Common myeloid progenitor, CD34-positive (primary cell): ENCODE results near the gene SLC13A1. TPM values are rescaled to one million over a fixed set of nuclear protein-coding genes. Genes with fewer than 3 reads are reported as not detected.

Source experiments
- CTCF ChIA-PET: fragments of 350-600 bp; sonication (Branson Sonifier 250); formaldehyde crosslinking; loops from one replicate; lab custom pipeline; 2021; ENCODE audit warnings: antibody characterized with exemption; lab: Charles Lee
- POLR2A ChIA-PET: fragments of 350-600 bp; sonication (Branson Sonifier 250); formaldehyde crosslinking; loops from one replicate; lab custom pipeline; 2021; ENCODE audit warnings: antibody characterized with exemption; lab: Charles Lee
- DNase-seq, 3 donors: peaks; one replicate each; pipeline versions ENCODE4 v3.0.0 to v3.0.0-alpha.2; 2013
- H3K27ac ChIP-seq, 2 experiments: 1 replicate in 1 of 2; 2 replicates in 1 of 2; pipeline ENCODE4 v1.7.0; 2013; ENCODE audit warnings: inconsistent platforms in 2 of 2, low read length in 2 of 2, mild to moderate bottlenecking in 2 of 2, low read depth in 1 of 2, moderate library complexity in 1 of 2; ENCODE audit not compliant: severe bottlenecking in 2 of 2, insufficient read depth in 1 of 2, poor library complexity in 1 of 2
- H3K27me3 ChIP-seq, 5 experiments: replicated peaks in 2 of 5; 1 replicate in 3 of 5; 2 replicates in 2 of 5; pipeline versions ENCODE4 v1.6.1 to v1.7.0; 2013; ENCODE audit warnings: low read length in 4 of 5, mild to moderate bottlenecking in 2 of 5, moderate library complexity in 2 of 5, inconsistent platforms in 1 of 5; ENCODE audit not compliant: insufficient read depth in 5 of 5, control insufficient read depth in 4 of 5
- H3K36me3 ChIP-seq, 4 experiments: 1 replicate in 2 of 4; 2 replicates in 2 of 4; pipeline versions ENCODE4 v1.6.1 to v1.7.0; 2013; ENCODE audit warnings: low read length in 3 of 4, control low read depth in 1 of 4, mild to moderate bottlenecking in 1 of 4; ENCODE audit not compliant: control insufficient read depth in 4 of 4, insufficient read depth in 4 of 4
- H3K4me1 ChIP-seq, 4 experiments: 1 replicate in 3 of 4; 2 replicates in 1 of 4; pipeline versions ENCODE4 v1.6.1 to v1.7.1; 2013; ENCODE audit warnings: low read length in 3 of 4, mild to moderate bottlenecking in 3 of 4, control low read depth in 1 of 4, inconsistent platforms in 1 of 4, moderate library complexity in 1 of 4; ENCODE audit not compliant: control insufficient read depth in 4 of 4, insufficient read depth in 4 of 4; ENCODE audit errors: control extremely low read depth in 1 of 4
- H3K4me3 ChIP-seq, 7 experiments: 1 replicate in 4 of 7; 2 replicates in 3 of 7; pipeline versions ENCODE4 v1.5.1 to v1.7.0; 2013; ENCODE audit warnings: mild to moderate bottlenecking in 7 of 7, low read length in 6 of 7, moderate library complexity in 6 of 7, inconsistent platforms in 2 of 7, low read depth in 2 of 7, control low read depth in 1 of 7; ENCODE audit not compliant: insufficient read depth in 4 of 7, control insufficient read depth in 1 of 7; ENCODE audit errors: extremely low read depth in 1 of 7
- H3K9me3 ChIP-seq, 5 experiments: 1 replicate in 4 of 5; 2 replicates in 1 of 5; pipeline versions ENCODE4 v1.6.1 to v1.7.1; 2013; ENCODE audit warnings: low read length in 4 of 5, mild to moderate bottlenecking in 2 of 5, inconsistent platforms in 1 of 5, low read depth in 1 of 5, moderate library complexity in 1 of 5; ENCODE audit not compliant: control insufficient read depth in 4 of 5, insufficient read depth in 2 of 5; ENCODE audit errors: control extremely low read depth in 1 of 5
- WGBS: methylation state at CpG from one replicate; pipeline ENCODE4 v1.1.5; 2013; ENCODE audit not compliant: insufficient coverage; 5-methylcytosine and 5-hydroxymethylcytosine counted together
- polyA plus RNA-seq: library from polyadenylated mRNA; unstranded; fragments of 120-200 nt; gene quantifications from one replicate; pipeline ENCODE4 v1.2.1, GENCODE V29; 2013

Gene SLC13A1, protein sequence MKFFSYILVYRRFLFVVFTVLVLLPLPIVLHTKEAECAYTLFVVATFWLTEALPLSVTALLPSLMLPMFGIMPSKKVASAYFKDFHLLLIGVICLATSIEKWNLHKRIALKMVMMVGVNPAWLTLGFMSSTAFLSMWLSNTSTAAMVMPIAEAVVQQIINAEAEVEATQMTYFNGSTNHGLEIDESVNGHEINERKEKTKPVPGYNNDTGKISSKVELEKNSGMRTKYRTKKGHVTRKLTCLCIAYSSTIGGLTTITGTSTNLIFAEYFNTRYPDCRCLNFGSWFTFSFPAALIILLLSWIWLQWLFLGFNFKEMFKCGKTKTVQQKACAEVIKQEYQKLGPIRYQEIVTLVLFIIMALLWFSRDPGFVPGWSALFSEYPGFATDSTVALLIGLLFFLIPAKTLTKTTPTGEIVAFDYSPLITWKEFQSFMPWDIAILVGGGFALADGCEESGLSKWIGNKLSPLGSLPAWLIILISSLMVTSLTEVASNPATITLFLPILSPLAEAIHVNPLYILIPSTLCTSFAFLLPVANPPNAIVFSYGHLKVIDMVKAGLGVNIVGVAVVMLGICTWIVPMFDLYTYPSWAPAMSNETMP
- polyA plus RNA-seq = not detected

DNA sequence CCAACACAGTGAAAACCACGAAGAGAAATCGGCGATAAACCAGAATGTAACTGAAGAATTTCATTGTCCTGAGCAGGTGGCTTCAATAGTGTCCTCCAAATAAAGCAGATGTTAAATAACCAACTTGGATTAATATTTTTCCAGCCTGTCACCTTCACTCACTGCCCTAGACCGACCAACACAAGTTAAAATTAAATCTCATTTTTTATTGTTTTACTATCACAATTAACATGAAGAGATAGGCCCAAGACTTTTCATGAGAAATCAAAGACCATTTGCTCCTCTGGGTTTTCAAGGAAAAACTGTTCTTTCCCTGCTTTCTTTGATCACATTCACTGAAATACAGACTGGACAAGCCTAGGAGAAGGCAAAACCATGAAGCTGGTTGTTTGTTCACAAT lies at the start of gene SLC13A1:
SLC13A1 (minus strand) TSS at position 87 of the 400 bp plus-strand sequence; CDS start at position 64, 23 bp downstream.
- no peak within 1 kb of the TSS for H3K4me3 ChIP-seq
- 83% methylated on average over 1 of the region's 4 CpGs for WGBS
- H3K9me3 ChIP-seq = no peaks in the 10 kb centered on the region
- DNase-seq = no peak
- POLR2A ChIA-PET = no interaction called here
- CTCF ChIA-PET = no interaction called here
- no peak within 1 kb of the TSS for H3K27ac ChIP-seq
- no peaks in the 10 kb centered on the region for H3K27me3 ChIP-seq
- H3K36me3 ChIP-seq = no peaks in the 10 kb centered on the region
- H3K4me1 ChIP-seq = no peaks in the 10 kb centered on the region

DNA sequence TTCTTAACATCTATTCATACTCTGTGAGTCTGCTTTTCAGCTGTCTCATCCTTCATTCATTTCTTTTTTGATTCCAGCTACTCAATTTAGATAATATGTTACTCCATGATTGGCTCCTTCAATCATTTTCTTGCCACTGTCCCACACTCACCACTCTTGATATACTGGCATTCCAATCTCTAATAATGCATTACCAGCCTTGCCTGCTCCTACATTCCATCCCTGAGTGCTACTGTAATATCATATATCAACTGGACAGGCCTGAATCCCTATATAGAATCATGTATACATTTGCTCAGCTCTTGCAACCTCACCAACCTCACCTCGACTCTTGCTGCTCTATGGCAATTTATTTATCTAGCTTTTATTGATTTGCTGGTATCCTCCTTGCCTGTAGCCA lies 45.0 kb upstream of the SLC13A1 start:
- H3K27me3 ChIP-seq = no peaks in the 10 kb centered on the region
- H3K36me3 ChIP-seq = no peaks in the 10 kb centered on the region
- 100% methylated on average over 1 of the region's 1 CpG for WGBS
- H3K27ac ChIP-seq = no peak overlapping the region
- no peaks in the 10 kb centered on the region for H3K9me3 ChIP-seq
- no peak for DNase-seq
- no peak overlapping the region for H3K4me3 ChIP-seq
- CTCF ChIA-PET = no interaction called here
- POLR2A ChIA-PET = no interaction called here
- H3K4me1 ChIP-seq = no peaks in the 10 kb centered on the region

DNA sequence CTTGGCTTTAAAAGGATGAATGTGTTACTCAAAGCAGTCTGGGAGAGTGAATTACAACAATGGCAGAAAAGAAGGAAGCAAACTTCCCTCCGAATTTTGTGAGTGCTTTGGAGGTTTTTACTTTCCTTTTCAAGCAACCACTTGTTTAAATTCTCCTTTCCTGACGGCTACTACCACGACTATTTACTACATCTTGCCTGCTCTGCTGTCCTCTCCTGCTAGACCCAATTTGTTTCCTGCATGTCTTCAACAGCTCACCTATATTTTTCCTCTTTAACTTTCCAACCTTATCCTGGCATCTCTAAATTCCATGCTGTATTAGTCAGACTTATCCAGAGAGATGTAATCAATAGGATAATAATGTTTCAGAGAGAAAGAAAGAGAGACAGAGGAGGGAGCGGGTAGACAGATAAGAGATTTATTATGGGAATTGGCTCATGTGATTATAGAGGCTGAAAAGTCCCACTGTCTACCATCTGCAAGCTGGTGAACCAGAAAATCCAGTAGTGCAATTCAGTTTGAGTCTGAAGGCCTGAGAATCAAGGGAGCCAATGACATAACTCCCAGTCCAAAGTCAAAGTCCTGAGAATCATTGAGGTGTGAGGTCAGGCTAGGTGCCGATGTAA lies 42.8 kb upstream of the SLC13A1 start:
- no peak for DNase-seq
- WGBS = 50% methylated on average over 4 of the region's 5 CpGs
- ChIA-PET POLR2A (no interaction called here), CTCF (no interaction called here)
- no peaks in the 10 kb centered on the region for H3K27me3 ChIP-seq
- no peak overlapping the region for H3K4me3 ChIP-seq
- no peak overlapping the region for H3K27ac ChIP-seq
- no peaks in the 10 kb centered on the region for H3K4me1 ChIP-seq
- H3K9me3 ChIP-seq = no peaks in the 10 kb centered on the region
- no peaks in the 10 kb centered on the region for H3K36me3 ChIP-seq

DNA sequence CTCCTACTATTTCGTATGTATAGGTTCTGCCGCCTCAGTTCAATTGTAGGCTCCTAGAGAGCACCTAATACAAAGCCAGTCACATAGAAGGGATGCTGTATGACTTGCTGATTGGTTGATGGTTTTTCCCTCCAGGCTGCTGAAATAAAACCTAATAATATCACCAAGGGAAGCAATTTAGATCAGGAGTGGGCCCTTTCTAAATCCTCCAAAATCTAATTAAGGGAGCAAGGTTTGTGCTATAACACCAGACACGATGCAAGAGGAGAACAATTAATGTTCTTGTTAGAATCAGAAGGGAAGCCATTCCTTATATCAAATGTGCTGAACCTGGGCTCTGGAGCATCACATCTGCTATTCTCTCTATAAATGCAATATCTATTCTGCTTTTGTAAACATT lies 42.0 kb upstream of the SLC13A1 start:
- Histone ChIP-seq H3K27me3 (no peaks in the 10 kb centered on the region), H3K9me3 (no peaks in the 10 kb centered on the region), H3K36me3 (no peaks in the 10 kb centered on the region), H3K27ac (no peak overlapping the region), H3K4me1 (no peaks in the 10 kb centered on the region), H3K4me3 (no peak overlapping the region)
- no CpG with 5 or more reads among the region's 3 CpGs for WGBS
- CTCF ChIA-PET = no interaction called here
- no peak for DNase-seq
- POLR2A ChIA-PET = no interaction called here

DNA sequence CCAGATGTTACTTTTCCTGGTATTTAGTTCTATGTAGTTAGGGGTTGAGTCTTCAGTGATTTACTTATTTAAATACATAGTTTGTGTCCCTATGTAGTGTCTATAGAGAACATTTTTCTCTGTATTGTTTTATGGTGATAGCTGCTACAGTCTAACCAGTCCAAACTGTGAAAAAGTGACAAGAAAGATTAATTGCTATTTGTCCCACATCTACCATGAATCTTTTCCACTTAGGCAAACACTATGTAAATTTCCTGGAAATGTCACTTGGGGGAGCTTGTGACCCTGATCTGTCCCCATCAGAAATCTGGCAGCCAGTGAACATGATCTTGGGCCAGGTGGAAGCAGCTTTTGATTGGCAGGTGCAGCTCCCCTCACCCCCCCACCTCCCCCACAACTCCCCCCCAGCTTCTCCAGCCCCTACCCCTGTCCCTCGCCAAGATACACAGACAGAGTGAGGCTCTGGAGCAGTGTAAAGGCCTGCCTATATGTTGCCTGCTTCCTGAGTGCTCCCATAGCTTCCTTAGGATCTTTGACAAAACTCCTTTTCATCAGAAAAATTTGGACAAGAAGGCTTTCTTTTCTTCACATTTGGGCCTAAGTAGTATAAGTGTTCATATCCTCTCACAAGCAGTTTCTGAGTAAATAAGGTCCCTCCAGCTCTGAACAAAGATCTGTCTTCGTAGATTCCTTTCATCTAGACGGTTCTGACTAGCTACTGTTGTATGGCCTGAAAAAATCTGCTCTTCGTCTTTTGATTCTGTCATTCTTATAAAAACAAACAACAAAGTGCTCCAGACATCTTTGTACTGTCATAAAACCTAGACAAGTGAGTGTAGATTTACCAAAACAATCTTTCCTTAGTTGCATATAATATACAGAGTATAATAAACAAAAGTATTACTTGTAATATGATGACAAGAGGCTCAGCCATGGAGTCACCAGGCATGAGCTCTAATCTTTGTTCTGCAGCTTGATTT lies 31.5 kb upstream of the SLC13A1 start:
- no peaks in the 10 kb centered on the region for H3K9me3 ChIP-seq
- ChIA-PET POLR2A (interaction anchor here (0.6 kb wide), 1 partner anchor 1112 kb away, joined by 3 read pairs; no protein-coding TSS in a partner anchor), CTCF (no interaction called here)
- H3K36me3 ChIP-seq = no peaks in the 10 kb centered on the region
- no peak overlapping the region for H3K4me3 ChIP-seq
- H3K4me1 ChIP-seq = no peaks in the 10 kb centered on the region
- H3K27me3 ChIP-seq = no peaks in the 10 kb centered on the region
- WGBS = 96% methylated on average over 3 of the region's 4 CpGs
- H3K27ac ChIP-seq = no peak overlapping the region
- DNase-seq = no peak

DNA sequence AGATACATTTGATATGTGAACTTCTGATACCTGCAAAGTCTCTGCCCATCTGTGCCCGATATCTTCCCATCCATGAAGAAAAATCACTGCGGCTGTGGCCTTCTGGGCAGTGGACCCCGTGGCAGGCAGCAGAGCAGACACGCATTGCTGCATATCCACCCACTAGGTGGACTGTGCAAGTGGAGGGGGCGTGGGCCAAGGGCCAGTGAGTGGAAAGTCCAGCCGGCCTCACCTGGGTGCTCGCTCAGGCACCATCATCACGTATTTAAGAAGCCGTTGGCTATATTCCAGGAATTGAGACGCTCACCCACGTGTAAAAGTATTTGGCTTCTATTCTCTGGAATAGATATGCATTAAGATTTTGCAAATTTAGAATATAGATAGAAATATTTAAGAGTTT lies 30.8 kb upstream of the SLC13A1 start:
- ChIA-PET POLR2A (no interaction called here), CTCF (no interaction called here)
- no peaks in the 10 kb centered on the region for H3K4me1 ChIP-seq
- no peaks in the 10 kb centered on the region for H3K9me3 ChIP-seq
- no peaks in the 10 kb centered on the region for H3K27me3 ChIP-seq
- no peak overlapping the region for H3K4me3 ChIP-seq
- no peaks in the 10 kb centered on the region for H3K36me3 ChIP-seq
- WGBS = 56% methylated on average over 5 of the region's 11 CpGs
- no peak overlapping the region for H3K27ac ChIP-seq
- no peak for DNase-seq
